WTC11 (cell line): Measurements from ENCODE around the gene SARDH. TPM values are rescaled to one million over a fixed set of nuclear protein-coding genes. Genes with fewer than 3 reads are reported as not detected.

Experiments used
- ATAC-seq: fragments of 200-7000 bp; cut with Tn5 transposase; 2 replicates; pipeline ENCODE4 v1.10.0; 2021; ENCODE audit warnings: mild to moderate bottlenecking, moderate library complexity
- CTCF ChIA-PET: fragments of 300-600 bp; sonication (Branson Sonifier 250); formaldehyde crosslinking; loops from one replicate; lab custom pipeline; 2021; ENCODE audit warnings: antibody characterized with exemption; lab: Charles Lee
- POLR2A ChIA-PET: fragments of 350-600 bp; sonication (Branson Sonifier 250); formaldehyde crosslinking; loops from one replicate; lab custom pipeline; 2021; ENCODE audit warnings: antibody characterized with exemption; lab: Charles Lee
- DNase-seq: peaks from one replicate; pipeline ENCODE4 v3.0.0; 2021; ENCODE audit warnings: low spot score
- H3K27ac Mint-ChIP-seq: 2 replicates; pipeline ENCODE4 v1.8.0; 2021; ENCODE audit warnings: mixed read lengths
- H3K27me3 Mint-ChIP-seq: 2 replicates; pipeline ENCODE4 v1.8.0; 2021; ENCODE audit warnings: low read depth, mild to moderate bottlenecking, moderate library complexity, mixed read lengths
- H3K36me3 Mint-ChIP-seq: 2 replicates; pipeline ENCODE4 v1.8.0; 2021; ENCODE audit warnings: mixed read lengths
- H3K4me1 Mint-ChIP-seq: 2 replicates; pipeline ENCODE4 v1.8.0; 2022; ENCODE audit warnings: mixed read lengths
- H3K4me3 Mint-ChIP-seq: 2 replicates; pipeline ENCODE4 v1.8.0; 2021; ENCODE audit warnings: mild to moderate bottlenecking, moderate library complexity, mixed read lengths
- H3K9me3 Mint-ChIP-seq: 2 replicates; pipeline ENCODE4 v1.8.0; 2021; ENCODE audit warnings: mixed read lengths
- ATF1 ChIP-seq: sonication (generic); formaldehyde crosslinking; IDR thresholded peaks from 2 replicates; pipeline ENCODE4 v1.8.1; 2023; ENCODE audit warnings: mild to moderate bottlenecking, moderate library complexity, missing genetic modification reagents
- ATF3 ChIP-seq: sonication (generic); formaldehyde crosslinking; conservative IDR thresholded peaks from 2 replicates; pipeline ENCODE4 v1.8.1; 2022; ENCODE audit warnings: mild to moderate bottlenecking, missing genetic modification reagents
- CREB1 ChIP-seq: sonication (generic); formaldehyde crosslinking; IDR thresholded peaks from 2 replicates; pipeline ENCODE4 v1.8.0; 2023; ENCODE audit warnings: mild to moderate bottlenecking, missing genetic modification reagents
- EMX1 ChIP-seq: fragments of 250-450 bp; sonication (Bioruptor Pico); IDR thresholded peaks from 2 replicates; pipeline ENCODE4 v1.8.0; 2021; ENCODE audit warnings: mild to moderate bottlenecking
- ERG ChIP-seq: fragments of 250-450 bp; sonication (Bioruptor Pico); IDR thresholded peaks from 2 replicates; pipeline ENCODE4 v1.8.0; 2021; ENCODE audit warnings: mild to moderate bottlenecking
- GTF2I ChIP-seq: fragments of 250-450 bp; sonication (Bioruptor Pico); conservative IDR thresholded peaks from 2 replicates; pipeline ENCODE4 v1.4.0; 2021; ENCODE audit warnings: mild to moderate bottlenecking
- HMGXB4 ChIP-seq: sonication (generic); formaldehyde crosslinking; IDR thresholded peaks from 2 replicates; pipeline ENCODE4 v1.8.1; 2023; ENCODE audit warnings: mild to moderate bottlenecking, moderate library complexity, missing genetic modification reagents
- MLX ChIP-seq: sonication (generic); formaldehyde crosslinking; IDR thresholded peaks from 2 replicates; pipeline ENCODE4 v1.8.1; 2023; ENCODE audit warnings: mild to moderate bottlenecking, missing genetic modification reagents, moderate library complexity
- MXD4 ChIP-seq: fragments of 250-450 bp; sonication (Bioruptor Pico); IDR thresholded peaks from 2 replicates; pipeline ENCODE4 v1.8.0; 2021; ENCODE audit warnings: mild to moderate bottlenecking, moderate library complexity, borderline replicate concordance
- NFATC4 ChIP-seq: fragments of 250-450 bp; sonication (Bioruptor Pico); IDR thresholded peaks from 2 replicates; pipeline ENCODE4 v1.9.0; 2021; ENCODE audit warnings: mild to moderate bottlenecking
- NFYB ChIP-seq: sonication (generic); formaldehyde crosslinking; conservative IDR thresholded peaks from 2 replicates; pipeline ENCODE4 v1.8.0; 2022; ENCODE audit warnings: low read depth, missing genetic modification reagents
- OVOL2 ChIP-seq: fragments of 250-450 bp; sonication (Bioruptor Pico); IDR thresholded peaks from 2 replicates; pipeline ENCODE4 v1.9.0; 2021; ENCODE audit warnings: mild to moderate bottlenecking, borderline replicate concordance
- PRDM15 ChIP-seq: sonication (generic); formaldehyde crosslinking; IDR thresholded peaks from 2 replicates; pipeline ENCODE4 v1.8.0; 2022; ENCODE audit warnings: missing genetic modification reagents
- SOX15 ChIP-seq: fragments of 250-450 bp; sonication (Bioruptor Pico); IDR thresholded peaks from 2 replicates; pipeline ENCODE4 v1.9.0; 2021; ENCODE audit warnings: mild to moderate bottlenecking
- ZNF138 ChIP-seq: sonication (generic); formaldehyde crosslinking; conservative IDR thresholded peaks from 2 replicates; pipeline ENCODE4 v1.8.1; 2022; ENCODE audit warnings: mild to moderate bottlenecking, moderate library complexity, missing genetic modification reagents
- ZNF281 ChIP-seq: sonication (generic); formaldehyde crosslinking; IDR thresholded peaks from 2 replicates; pipeline ENCODE4 v1.8.0; 2023; ENCODE audit warnings: mild to moderate bottlenecking, missing genetic modification reagents
- ZNF416 ChIP-seq: fragments of 250-450 bp; sonication (Bioruptor Pico); IDR thresholded peaks from 2 replicates; pipeline ENCODE4 v1.9.0; 2021; ENCODE audit warnings: mild to moderate bottlenecking, inconsistent platforms
- ZNF532 ChIP-seq: fragments of 250-450 bp; sonication (Bioruptor Pico); IDR thresholded peaks from 2 replicates; pipeline ENCODE4 v1.9.0; 2021; ENCODE audit warnings: mild to moderate bottlenecking, borderline replicate concordance
- ZSCAN18 ChIP-seq: fragments of 250-450 bp; sonication (Bioruptor Pico); IDR thresholded peaks from 2 replicates; pipeline ENCODE4 v2.1.2; 2022; ENCODE audit warnings: mild to moderate bottlenecking, moderate library complexity
- total RNA-seq: library from RNA; stranded (reverse); gene quantifications from 3 replicates; pipeline ENCODE4 v1.2.3, GENCODE V29; 2021

Gene SARDH
- total RNA-seq, 1 experiment from 2014 or later = 8.5 TPM

- TF ChIP-seq HMGXB4 (CRISPR knock-in tag) = peak; percentile 38; the same call in 1 of the 2 replicates
- no peak for TF ChIP-seq ATF1
- TF ChIP-seq OVOL2 (CRISPR knock-in tag) = no peak
- no peak for TF ChIP-seq ZSCAN18
- no peak for TF ChIP-seq MLX (CRISPR knock-in tag)
- no peak for TF ChIP-seq ZNF532 (CRISPR knock-in tag)
- TF ChIP-seq ATF3 (CRISPR knock-in tag) = no peak
Measured at GRCh38 chr9:133742849-133743444, 4.8 kb upstream of the SARDH start (continued).

GRCh38 chr9:133742251-133742650 is 4.1 kb upstream of the SARDH start:
- Mint-ChIP-seq H3K9me3 (peaks cover 15% of the 10 kb centered on the region), H3K4me3 (no peak overlapping the region), H3K36me3 (no peaks in the 10 kb centered on the region), H3K4me1 (peaks cover 5% of the 10 kb centered on the region), H3K27ac (no peak overlapping the region), H3K27me3 (peaks cover 7% of the 10 kb centered on the region)
- ChIA-PET CTCF (interaction anchor here (1.0 to 3.0 kb wide), 38 partner anchors 10 to 389 kb away, joined by 3 to 52 read pairs (median 6); partner anchors contain the start of genes ADAMTSL2, BRD3OS and SLC2A6), POLR2A (no interaction called here)
- no peak for DNase-seq
- no peak for ATAC-seq
- TF ChIP-seq ZNF281 (CRISPR knock-in tag) (no peak), NFATC4 (CRISPR knock-in tag) (no peak), GTF2I (no peak), ERG (CRISPR knock-in tag) (no peak), PRDM15 (CRISPR knock-in tag) (no peak), MXD4 (CRISPR knock-in tag) (no peak), EMX1 (CRISPR knock-in tag) (no peak), ZNF138 (CRISPR knock-in tag) (no peak), SOX15 (no peak), ZNF416 (CRISPR knock-in tag) (no peak), CREB1 (CRISPR knock-in tag) (no peak), ATF1 (no peak), NFYB (CRISPR knock-in tag) (no peak)
